ENCODE data around the gene ZBTB21.

- TF ChIP-seq, protein P1, sequence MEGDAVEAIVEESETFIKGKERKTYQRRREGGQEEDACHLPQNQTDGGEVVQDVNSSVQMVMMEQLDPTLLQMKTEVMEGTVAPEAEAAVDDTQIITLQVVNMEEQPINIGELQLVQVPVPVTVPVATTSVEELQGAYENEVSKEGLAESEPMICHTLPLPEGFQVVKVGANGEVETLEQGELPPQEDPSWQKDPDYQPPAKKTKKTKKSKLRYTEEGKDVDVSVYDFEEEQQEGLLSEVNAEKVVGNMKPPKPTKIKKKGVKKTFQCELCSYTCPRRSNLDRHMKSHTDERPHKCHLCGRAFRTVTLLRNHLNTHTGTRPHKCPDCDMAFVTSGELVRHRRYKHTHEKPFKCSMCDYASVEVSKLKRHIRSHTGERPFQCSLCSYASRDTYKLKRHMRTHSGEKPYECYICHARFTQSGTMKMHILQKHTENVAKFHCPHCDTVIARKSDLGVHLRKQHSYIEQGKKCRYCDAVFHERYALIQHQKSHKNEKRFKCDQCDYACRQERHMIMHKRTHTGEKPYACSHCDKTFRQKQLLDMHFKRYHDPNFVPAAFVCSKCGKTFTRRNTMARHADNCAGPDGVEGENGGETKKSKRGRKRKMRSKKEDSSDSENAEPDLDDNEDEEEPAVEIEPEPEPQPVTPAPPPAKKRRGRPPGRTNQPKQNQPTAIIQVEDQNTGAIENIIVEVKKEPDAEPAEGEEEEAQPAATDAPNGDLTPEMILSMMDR (IDR thresholded peaks at IDR 0.05; ENCODE audit: low read depth, low read length, poor library complexity, severe bottlenecking), result no peak
- TF ChIP-seq EZH2phosphoT487 (IDR thresholded peaks at IDR 0.05; ENCODE audit: borderline replicate concordance, low read length), result no peak
Observed at GRCh38 chr21:42043961-42044360, 33.8 kb upstream of the ZBTB21 start.

Data from DOHH2 (cell line).